Measurements from ENCODE around the gene ZNHIT2. TPM values are rescaled to one million over a fixed set of nuclear protein-coding genes. Genes with fewer than 3 reads are reported as not detected.

ZNHIT2 gene
- total RNA-seq, 1 donor from 2014 or later = 7.5 TPM

GRCh38 chr11:65159012-65159411 lies 41.5 kb upstream of the ZNHIT2 start:
- intact Hi-C loops (cut with DNase I) = no loop called here
- Histone ChIP-seq H3K4me1 (no peaks in the 10 kb centered on the region), H3K27me3 (no peaks in the 10 kb centered on the region), H3K9me3 (no peaks in the 10 kb centered on the region), H3K4me3 (no peak overlapping the region), H3K36me3 (no peaks in the 10 kb centered on the region), H3K27ac (no peak overlapping the region)
- DNase-seq = no peak
- ATAC-seq = no peak
- no peak for TF ChIP-seq CTCF (IDR thresholded peaks at IDR 0.05)

- Histone ChIP-seq H3K27me3 (no peaks in the 10 kb centered on the region), H3K27ac (no peak overlapping the region), H3K4me1 (no peaks in the 10 kb centered on the region), H3K36me3 (no peaks in the 10 kb centered on the region), H3K4me3 (no peak overlapping the region), H3K9me3 (no peaks in the 10 kb centered on the region)
- peak; percentile 66 for ATAC-seq
- no peak for DNase-seq
- intact Hi-C loops (cut with DNase I) = no loop called here
- no peak for TF ChIP-seq CTCF (IDR thresholded peaks at IDR 0.05)
Measured at GRCh38 chr11:65157336-65157735, 39.8 kb upstream of the ZNHIT2 start.

- H3K4me1 ChIP-seq = peaks cover under 1% of the 10 kb centered on the region
- no peaks in the 10 kb centered on the region for H3K27me3 ChIP-seq
- H3K9me3 ChIP-seq = no peaks in the 10 kb centered on the region
- H3K4me3 ChIP-seq = no peak overlapping the region
- ATAC-seq (no peak), DNase-seq (no peak)
- intact Hi-C loops (cut with DNase I) = no loop called here
- no peaks in the 10 kb centered on the region for H3K36me3 ChIP-seq
- TF ChIP-seq CTCF (IDR thresholded peaks at IDR 0.05) = no peak
- no peak overlapping the region for H3K27ac ChIP-seq
Measured at GRCh38 chr11:65156926-65157325, 39.4 kb upstream of the ZNHIT2 start.

- H3K27ac ChIP-seq = no peak overlapping the region
- H3K4me3 ChIP-seq = no peak overlapping the region
- intact Hi-C loops (cut with DNase I) = no loop called here
- H3K4me1 ChIP-seq = peaks cover 7% of the 10 kb centered on the region
- no peaks in the 10 kb centered on the region for H3K36me3 ChIP-seq
- no peaks in the 10 kb centered on the region for H3K9me3 ChIP-seq
- H3K27me3 ChIP-seq = no peaks in the 10 kb centered on the region
- ATAC-seq = no peak
- TF ChIP-seq CTCF (IDR thresholded peaks at IDR 0.05) = no peak
- no peak for DNase-seq
Measured at GRCh38 chr11:65156256-65156655, 38.8 kb upstream of the ZNHIT2 start.

- Histone ChIP-seq H3K36me3 (no peaks in the 10 kb centered on the region), H3K27me3 (no peaks in the 10 kb centered on the region), H3K27ac (no peak overlapping the region), H3K4me1 (peaks cover 17% of the 10 kb centered on the region), H3K4me3 (no peak overlapping the region), H3K9me3 (no peaks in the 10 kb centered on the region)
- no peak for TF ChIP-seq CTCF (IDR thresholded peaks at IDR 0.05)
- DNase-seq (no peak), ATAC-seq (no peak)
- intact Hi-C loops (cut with DNase I) = no loop called here
Measured at GRCh38 chr11:65152122-65152521, 34.6 kb upstream of the ZNHIT2 start.

GRCh38 chr11:65151331-65151899 lies 33.9 kb upstream of the ZNHIT2 start:
- Histone ChIP-seq H3K36me3 (no peaks in the 10 kb centered on the region), H3K9me3 (no peaks in the 10 kb centered on the region), H3K4me1 (peaks cover 17% of the 10 kb centered on the region), H3K27me3 (no peaks in the 10 kb centered on the region), H3K27ac (peak overlapping the region; percentile 71), H3K4me3 (no peak overlapping the region)
- intact Hi-C loops (cut with DNase I) = no loop called here
- ATAC-seq (no peak), DNase-seq (no peak)
- TF ChIP-seq CTCF (IDR thresholded peaks at IDR 0.05) = no peak
